ENCODE data around the gene EEF1AKMT4.

EEF1AKMT4 gene

DNA sequence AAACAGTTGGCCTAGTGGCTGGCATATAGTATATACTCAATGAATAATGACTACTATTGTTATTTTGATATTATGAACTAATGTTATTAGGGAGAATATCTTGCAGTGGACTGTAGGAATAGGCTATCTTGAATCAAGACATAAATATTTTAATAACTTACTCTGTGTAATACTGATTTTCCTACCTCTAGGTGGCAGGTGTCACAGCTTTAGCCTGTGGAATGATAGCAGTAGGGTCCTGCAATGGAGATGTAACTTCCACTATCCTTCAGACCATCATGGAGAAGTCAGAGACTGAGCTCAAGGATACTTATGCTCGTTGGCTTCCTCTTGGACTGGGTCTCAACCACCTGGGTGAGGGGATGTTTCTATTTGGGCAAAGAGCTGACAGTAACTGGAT is 56.1 kb downstream of the EEF1AKMT4 start:
- FAIRE-seq = no peak

DNA sequence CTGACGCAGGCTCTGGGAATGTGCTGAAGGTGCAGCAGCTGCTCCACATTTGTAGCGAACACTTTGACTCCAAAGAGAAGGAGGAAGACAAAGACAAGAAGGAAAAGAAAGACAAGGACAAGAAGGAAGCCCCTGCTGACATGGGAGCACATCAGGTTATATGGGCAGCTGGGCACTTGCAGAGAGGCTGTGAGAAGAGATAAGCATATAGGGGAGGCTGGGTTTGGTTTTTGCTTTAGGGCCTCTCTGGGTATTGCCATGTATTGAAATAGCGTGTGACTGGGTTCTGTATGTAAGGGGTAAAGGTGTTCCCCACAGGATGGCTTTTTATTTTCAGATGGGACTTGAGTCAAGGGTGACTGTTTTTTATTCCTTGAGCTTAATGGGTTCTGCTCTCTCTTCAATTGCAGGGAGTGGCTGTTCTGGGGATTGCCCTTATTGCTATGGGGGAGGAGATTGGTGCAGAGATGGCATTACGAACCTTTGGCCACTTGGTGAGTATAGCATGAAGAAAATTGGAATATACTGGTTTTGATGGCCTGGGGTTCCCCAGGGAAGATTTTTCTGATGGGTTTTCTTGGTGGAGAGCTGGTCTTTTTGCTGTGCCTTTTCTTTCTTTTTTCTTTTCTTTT is 57.0 kb downstream of the EEF1AKMT4 start:
- no peak for FAIRE-seq

DNA sequence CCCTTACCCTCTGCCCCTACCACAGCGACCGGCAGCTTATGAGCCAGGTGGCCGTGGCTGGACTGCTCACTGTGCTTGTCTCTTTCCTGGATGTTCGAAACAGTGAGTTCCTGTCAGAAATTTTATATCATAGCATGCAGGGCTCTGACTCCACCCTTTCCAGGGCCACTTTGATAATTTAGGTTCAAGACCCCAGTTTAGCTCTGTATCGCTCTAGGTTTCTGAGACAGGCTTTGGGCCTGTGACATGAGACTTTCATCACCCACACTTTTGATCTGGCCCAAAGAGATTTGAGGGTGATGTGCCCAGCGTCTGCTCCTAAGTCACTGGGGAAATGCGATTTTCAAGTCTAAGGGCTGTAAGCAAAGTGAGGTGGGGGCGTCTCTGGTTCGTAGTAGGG is 58.4 kb downstream of the EEF1AKMT4 start:
- FAIRE-seq = no peak
